Gastrocnemius medialis (tissue), 4 donors: Measurements from ENCODE around the gene MRNIP. TPM values are rescaled to one million over a fixed set of nuclear protein-coding genes. Genes with fewer than 3 reads are reported as not detected.

Experiments used
- ATAC-seq, 2 donors: fragments of 150-250 bp; one replicate each; pipeline ENCODE4 v1.9.1; 2016
- DNase-seq, 2 donors: peaks; one replicate each; pipeline ENCODE4 v3.0.0-alpha.2; 2019
- H3K27ac ChIP-seq, 4 donors: fragments of 200-600 bp; sonication (generic); 1 replicate in 1 of 4; 2 replicates in 3 of 4; pipeline ENCODE4 v1.5.1; 2016 to 2018; ENCODE audit warnings: mild to moderate bottlenecking in 2 of 4, moderate library complexity in 1 of 4
- H3K27me3 ChIP-seq, 3 donors: fragments of 200-600 bp; sonication (generic) in 2 of 3; 1 replicate in 1 of 3; 2 replicates in 2 of 3; pipeline versions ENCODE4 v1.5.1 to v1.6.0; 2016 to 2019; ENCODE audit warnings: mild to moderate bottlenecking in 1 of 3, moderate library complexity in 1 of 3
- H3K36me3 ChIP-seq, 2 donors: fragments of 200-600 bp; sonication (generic) in 1 of 2; one replicate each; pipeline ENCODE4 v1.5.1; 2017 to 2018
- H3K4me1 ChIP-seq, 2 donors: fragments of 200-600 bp; sonication (generic) in 1 of 2; one replicate each; pipeline ENCODE4 v1.5.1; 2016 to 2017; ENCODE audit warnings: mild to moderate bottlenecking in 2 of 2
- H3K4me3 ChIP-seq, 4 donors: fragments of 200-600 bp; sonication (generic) in 3 of 4; 1 replicate in 1 of 4; 2 replicates in 3 of 4; pipeline ENCODE4 v1.5.1; 2016 to 2019; ENCODE audit warnings: mild to moderate bottlenecking in 2 of 4
- H3K9me3 ChIP-seq, 3 donors: fragments of 200-600 bp; sonication (generic) in 2 of 3; 1 replicate in 1 of 3; 2 replicates in 2 of 3; pipeline ENCODE4 v1.5.1; 2016 to 2019
- POLR2A ChIP-seq, 2 donors: fragments of 450-650 bp; IDR thresholded peaks; one replicate each; pipeline ENCODE4 v1.6.1; 2017; ENCODE audit warnings: antibody characterized with exemption in 2 of 2, mild to moderate bottlenecking in 2 of 2, moderate library complexity in 2 of 2
- in situ Hi-C, 4 donors: fragments of 200-750 bp; cut with MboI; loops; one replicate each; pipeline versions ENCODE4 v1.15.0 to v1.8.0; 2017; ENCODE audit warnings: low sequenced_read_pairs in 4 of 4
- intact Hi-C: fragments of 100-400 bp; cut with DNase I; formaldehyde crosslinking; loops from one replicate; pipeline ENCODE4 v1.15.1; 2023; ENCODE audit warnings: low total_unique reads
- total RNA-seq, 4 donors: library from RNA; depleted of rRNA; stranded (reverse); fragments of >200 nt; gene quantifications; one replicate each; pipeline versions ENCODE4 v1.1.0 to v1.2.3, GENCODE V29; 2016
- TF ChIP-seq, protein P1 (sequence below), 5 experiments: fragments of 450-650 bp in 3 of 5; fragments of 200-600 bp in 2 of 5; sonication (generic) in 2 of 5; IDR thresholded peaks in 4 of 5; conservative IDR thresholded peaks in 1 of 5; 1 replicate in 4 of 5; 2 replicates in 1 of 5; pipeline ENCODE4 v1.5.1; 2016 to 2019; ENCODE audit warnings: antibody characterized with exemption in 5 of 5, mild to moderate bottlenecking in 3 of 5, moderate library complexity in 3 of 5

MRNIP gene
- total RNA-seq, 4 donors from 2014 or later, result 2.9 to 16.1 (median 8.3) TPM

- no peak for DNase-seq
- peak overlapping the region; percentile 62 to 69 (median 66) for H3K4me3 ChIP-seq
Observed at GRCh38 chr5:179906294-179906794, 47.7 kb upstream of the MRNIP start.

DNA sequence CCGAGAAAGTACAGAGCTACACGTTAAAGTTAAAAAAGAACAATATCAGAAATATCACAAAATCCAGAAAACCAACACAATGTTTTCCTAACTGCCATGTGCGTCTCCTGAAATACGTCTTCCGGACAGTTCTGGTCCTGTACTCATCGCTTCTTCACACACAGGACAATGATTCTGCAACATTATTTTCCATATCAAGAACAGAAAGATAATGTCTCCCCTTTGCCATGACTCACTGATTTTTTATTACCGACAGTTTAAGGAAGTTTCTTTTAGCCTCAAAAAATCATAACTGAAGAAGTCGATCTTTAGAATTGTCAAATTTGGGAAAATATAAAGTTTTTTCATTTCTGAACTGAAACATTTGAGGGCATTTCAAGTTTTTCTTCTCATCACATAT is 46.5 kb upstream of the MRNIP start:
- DNase-seq (no peak), ATAC-seq (no peak)
- in situ Hi-C loops (loop anchor here in 2 of 4 donors (10.0 to 25.0 kb wide), 2 partner anchors 100 to 182 kb away; partner anchors contain the start of gene MGAT4B (in 1 of the 2)), intact Hi-C loops (no loop called here)
- Histone ChIP-seq H3K36me3 (peaks cover 0 to 10% of the 10 kb centered on the region in 2 donors), H3K27me3 (no peaks in the 10 kb centered on the region), H3K27ac (no peak overlapping the region), H3K4me1 (peaks cover 25 to 38% of the 10 kb centered on the region in 2 donors), H3K4me3 (no peak overlapping the region), H3K9me3 (no peaks in the 10 kb centered on the region)
- TF ChIP-seq, protein P1, sequence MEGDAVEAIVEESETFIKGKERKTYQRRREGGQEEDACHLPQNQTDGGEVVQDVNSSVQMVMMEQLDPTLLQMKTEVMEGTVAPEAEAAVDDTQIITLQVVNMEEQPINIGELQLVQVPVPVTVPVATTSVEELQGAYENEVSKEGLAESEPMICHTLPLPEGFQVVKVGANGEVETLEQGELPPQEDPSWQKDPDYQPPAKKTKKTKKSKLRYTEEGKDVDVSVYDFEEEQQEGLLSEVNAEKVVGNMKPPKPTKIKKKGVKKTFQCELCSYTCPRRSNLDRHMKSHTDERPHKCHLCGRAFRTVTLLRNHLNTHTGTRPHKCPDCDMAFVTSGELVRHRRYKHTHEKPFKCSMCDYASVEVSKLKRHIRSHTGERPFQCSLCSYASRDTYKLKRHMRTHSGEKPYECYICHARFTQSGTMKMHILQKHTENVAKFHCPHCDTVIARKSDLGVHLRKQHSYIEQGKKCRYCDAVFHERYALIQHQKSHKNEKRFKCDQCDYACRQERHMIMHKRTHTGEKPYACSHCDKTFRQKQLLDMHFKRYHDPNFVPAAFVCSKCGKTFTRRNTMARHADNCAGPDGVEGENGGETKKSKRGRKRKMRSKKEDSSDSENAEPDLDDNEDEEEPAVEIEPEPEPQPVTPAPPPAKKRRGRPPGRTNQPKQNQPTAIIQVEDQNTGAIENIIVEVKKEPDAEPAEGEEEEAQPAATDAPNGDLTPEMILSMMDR (IDR thresholded peaks at IDR 0.05 in 4 of 5, conservative IDR thresholded peaks at IDR 0.05 in 1 of 5), result no peak
- TF ChIP-seq POLR2A (IDR thresholded peaks at IDR 0.05), result no peak

More at GRCh38 chr5:179906294-179906794, 47.7 kb upstream of the MRNIP start:
- H3K9me3 ChIP-seq, result no peaks in the 10 kb centered on the region
- no peaks in the 10 kb centered on the region for H3K27me3 ChIP-seq
- TF ChIP-seq POLR2A (IDR thresholded peaks at IDR 0.05), result no peak
- TF ChIP-seq, protein P1 (IDR thresholded peaks at IDR 0.05 in 4 of 5, conservative IDR thresholded peaks at IDR 0.05 in 1 of 5), result no peak
- intact Hi-C loops, result loop anchor here (2.0 kb wide), 3 partner anchors 36 to 104 kb away; partner anchors contain the start of gene MRNIP
- H3K36me3 ChIP-seq, result peaks cover 0 to 10% of the 10 kb centered on the region in 2 donors
- in situ Hi-C loops, result loop anchor here in 2 of 4 donors (10.0 to 25.0 kb wide), 2 partner anchors 102 to 181 kb away; partner anchors contain the start of gene MGAT4B (in 1 of the 2)
- no peak for ATAC-seq
- H3K4me1 ChIP-seq, result peaks cover 13 to 26% of the 10 kb centered on the region in 2 donors
- H3K27ac ChIP-seq, result peak overlapping the region; percentile 78 to 85 (median 82)

GRCh38 chr5:179904463-179905160 is 46.0 kb upstream of the MRNIP start:
- Histone ChIP-seq H3K9me3 (no peaks in the 10 kb centered on the region), H3K27ac (no peak overlapping the region), H3K4me3 (no peak overlapping the region), H3K4me1 (peaks cover 25 to 40% of the 10 kb centered on the region in 2 donors), H3K27me3 (no peaks in the 10 kb centered on the region), H3K36me3 (peaks cover 0 to 10% of the 10 kb centered on the region in 2 donors)
- ATAC-seq (no peak), DNase-seq (no peak)
- in situ Hi-C loops, result loop anchor here in 2 of 4 donors (10.0 to 25.0 kb wide), 2 partner anchors 100 to 183 kb away; partner anchors contain the start of gene MGAT4B (in 1 of the 2)
- intact Hi-C loops, result no loop called here
- TF ChIP-seq, protein P1 (IDR thresholded peaks at IDR 0.05 in 4 of 5, conservative IDR thresholded peaks at IDR 0.05 in 1 of 5), result no peak
- no peak for TF ChIP-seq POLR2A (IDR thresholded peaks at IDR 0.05)

DNA sequence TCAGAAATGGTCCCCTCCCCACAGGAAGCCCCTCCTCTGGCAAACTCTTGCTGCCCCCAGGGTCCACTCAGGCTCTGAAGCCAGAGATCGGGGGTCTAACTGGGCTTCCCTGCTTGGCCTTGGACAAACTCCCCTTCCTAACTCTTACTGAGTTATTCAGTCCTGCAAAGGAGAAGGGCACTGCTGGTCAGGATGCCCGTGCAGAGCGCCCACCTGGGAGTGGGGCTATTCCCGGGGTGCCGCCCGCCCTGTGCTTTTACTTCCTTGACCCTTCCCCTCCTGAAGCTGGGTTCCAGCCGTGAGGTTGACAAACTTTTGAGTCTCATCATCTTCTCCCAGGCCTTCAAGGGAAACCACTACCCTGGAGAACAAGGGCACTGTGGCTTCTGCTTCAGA is 44.1 kb upstream of the MRNIP start:
- H3K36me3 ChIP-seq, result peaks cover 0 to 28% of the 10 kb centered on the region in 2 donors
- TF ChIP-seq, protein P1 (IDR thresholded peaks at IDR 0.05 in 4 of 5, conservative IDR thresholded peaks at IDR 0.05 in 1 of 5), result no peak
- no peak for TF ChIP-seq POLR2A (IDR thresholded peaks at IDR 0.05)
- peaks cover 25 to 36% of the 10 kb centered on the region in 2 donors for H3K4me1 ChIP-seq
- DNase-seq (no peak), ATAC-seq (no peak)
- intact Hi-C loops, result no loop called here
- no peaks in the 10 kb centered on the region for H3K27me3 ChIP-seq
- H3K27ac ChIP-seq, result peak overlapping the region in 2 of 4 donors; percentile 80 to 81
- H3K4me3 ChIP-seq, result no peak overlapping the region
- no peaks in the 10 kb centered on the region for H3K9me3 ChIP-seq
- in situ Hi-C loops, result loop anchor here in 2 of 4 donors (10.0 to 25.0 kb wide), 2 partner anchors 98 to 185 kb away; partner anchors contain the start of gene MGAT4B (in 1 of the 2)
